WTC11 (cell line): ENCODE results near the gene KIAA0930. TPM values are rescaled to one million over a fixed set of nuclear protein-coding genes. Genes with fewer than 3 reads are reported as not detected.
A peak's percentile ranks its signal among the peaks of the same experiment; 100 is the strongest.

Experiments used
- ARID4B ChIP-seq: sonication (generic); formaldehyde crosslinking; IDR thresholded peaks from 2 replicates; pipeline ENCODE4 v1.8.0; 2023; ENCODE audit warnings: missing genetic modification reagents, mild to moderate bottlenecking, borderline replicate concordance
- CDX4 ChIP-seq: fragments of 250-450 bp; sonication (Bioruptor Pico); IDR thresholded peaks from 2 replicates; pipeline ENCODE4 v1.9.0; 2021; ENCODE audit warnings: moderate library complexity, mild to moderate bottlenecking, inconsistent platforms, borderline replicate concordance
- CTCF ChIP-seq: fragments of 200-600 bp; IDR thresholded peaks from 2 replicates; pipeline ENCODE4 v1.8.0; 2022; ENCODE audit warnings: antibody characterized with exemption
- ERG ChIP-seq: fragments of 250-450 bp; sonication (Bioruptor Pico); IDR thresholded peaks from 2 replicates; pipeline ENCODE4 v1.8.0; 2021; ENCODE audit warnings: mild to moderate bottlenecking
- FOXJ3 ChIP-seq: sonication (generic); formaldehyde crosslinking; IDR thresholded peaks from 2 replicates; pipeline ENCODE4 v1.9.0; 2021; ENCODE audit warnings: missing genetic modification reagents, mild to moderate bottlenecking, borderline replicate concordance
- FOXK1 ChIP-seq: sonication (generic); formaldehyde crosslinking; IDR thresholded peaks from 2 replicates; pipeline ENCODE4 v1.8.0; 2022; ENCODE audit warnings: mild to moderate bottlenecking, moderate library complexity, missing genetic modification reagents
- FOXP1 ChIP-seq: sonication (generic); formaldehyde crosslinking; IDR thresholded peaks from 2 replicates; pipeline ENCODE4 v1.8.0; 2022; ENCODE audit warnings: missing genetic modification reagents, mild to moderate bottlenecking, moderate library complexity, borderline replicate concordance
- GTF2I ChIP-seq: fragments of 250-450 bp; sonication (Bioruptor Pico); conservative IDR thresholded peaks from 2 replicates; pipeline ENCODE4 v1.4.0; 2021; ENCODE audit warnings: mild to moderate bottlenecking
- RELA ChIP-seq: sonication (generic); formaldehyde crosslinking; IDR thresholded peaks from 2 replicates; pipeline ENCODE4 v1.8.1; 2022; ENCODE audit warnings: missing genetic modification reagents, mild to moderate bottlenecking, borderline replicate concordance
- SOX15 ChIP-seq: fragments of 250-450 bp; sonication (Bioruptor Pico); IDR thresholded peaks from 2 replicates; pipeline ENCODE4 v1.9.0; 2021; ENCODE audit warnings: mild to moderate bottlenecking
- USF1 ChIP-seq: sonication (generic); formaldehyde crosslinking; IDR thresholded peaks from 2 replicates; pipeline ENCODE4 v1.8.0; 2022; ENCODE audit warnings: mild to moderate bottlenecking, missing genetic modification reagents
- USF2 ChIP-seq: sonication (generic); formaldehyde crosslinking; IDR thresholded peaks from 2 replicates; pipeline ENCODE4 v1.8.1; 2023; ENCODE audit warnings: mild to moderate bottlenecking, missing genetic modification reagents, moderate library complexity
- ZBTB21 ChIP-seq: sonication (generic); formaldehyde crosslinking; IDR thresholded peaks from 2 replicates; pipeline ENCODE4 v1.8.1; 2023; ENCODE audit warnings: mild to moderate bottlenecking, missing genetic modification reagents, borderline replicate concordance
- ZMAT4 ChIP-seq: fragments of 250-450 bp; sonication (Bioruptor Pico); IDR thresholded peaks from 2 replicates; pipeline ENCODE4 v1.9.0; 2021; ENCODE audit warnings: mild to moderate bottlenecking
- ZNF138 ChIP-seq: sonication (generic); formaldehyde crosslinking; conservative IDR thresholded peaks from 2 replicates; pipeline ENCODE4 v1.8.1; 2022; ENCODE audit warnings: mild to moderate bottlenecking, moderate library complexity, missing genetic modification reagents
- ZNF396 ChIP-seq: fragments of 250-450 bp; sonication (Bioruptor Pico); IDR thresholded peaks from 2 replicates; pipeline ENCODE4 v1.8.0; 2021; ENCODE audit warnings: mild to moderate bottlenecking, moderate library complexity, borderline replicate concordance
- ZNF532 ChIP-seq: fragments of 250-450 bp; sonication (Bioruptor Pico); IDR thresholded peaks from 2 replicates; pipeline ENCODE4 v1.9.0; 2021; ENCODE audit warnings: mild to moderate bottlenecking, borderline replicate concordance
- ZNF671 ChIP-seq: fragments of 250-450 bp; sonication (Bioruptor Pico); IDR thresholded peaks from 2 replicates; pipeline ENCODE4 v1.8.0; 2021; ENCODE audit warnings: mild to moderate bottlenecking
- total RNA-seq: library from RNA; stranded (reverse); gene quantifications from 3 replicates; pipeline ENCODE4 v1.2.3, GENCODE V29; 2021

Gene KIAA0930
- total RNA-seq, 1 experiment from 2014 or later = 62.1 TPM

GRCh38 chr22:45216133-45217003 lies 24.3 kb downstream of the KIAA0930 start (continued):
- TF ChIP-seq USF1 (CRISPR knock-in tag) = no peak; the same call in 1 of the 2 replicates
- no peak for TF ChIP-seq FOXJ3 (CRISPR knock-in tag)
- TF ChIP-seq SOX15 (CRISPR knock-in tag) = no peak
- TF ChIP-seq ZBTB21 (CRISPR knock-in tag) = no peak
- TF ChIP-seq ERG (CRISPR knock-in tag) = no peak
- TF ChIP-seq CTCF = no peak
- no peak for TF ChIP-seq CDX4 (CRISPR knock-in tag)
- 0 out of 2 replicates have a peak, but pooled peaks have one; percentile 51 for TF ChIP-seq FOXP1
- TF ChIP-seq ZNF532 = no peak
- TF ChIP-seq ZNF671 = no peak
- TF ChIP-seq ZNF396 (CRISPR knock-in tag) = no peak
- 0 out of 2 replicates have a peak, but pooled peaks have one; percentile 21 for TF ChIP-seq FOXK1 (CRISPR knock-in tag)
- no peak for TF ChIP-seq ZMAT4 (CRISPR knock-in tag)
- TF ChIP-seq RELA (CRISPR knock-in tag) = no peak
- TF ChIP-seq ARID4B = 0 out of 2 replicates have a peak, but pooled peaks have one; percentile 53
- TF ChIP-seq GTF2I (CRISPR knock-in tag) = no peak
- TF ChIP-seq ZNF138 (CRISPR knock-in tag) = no peak
- TF ChIP-seq USF2 (CRISPR knock-in tag) = no peak
